22Rv1 (cell line): ENCODE measurements around the gene OBI1.

Experiments used
- H3K27ac ChIP-seq: fragments of 450-650 bp; 2 replicates; pipeline ENCODE4 v1.5.1; 2017
- CTCF ChIP-seq: fragments of 450-650 bp; IDR thresholded peaks from 2 replicates; pipeline ENCODE4 v1.5.1; 2017; ENCODE audit warnings: mild to moderate bottlenecking
- ZFX ChIP-seq: fragments of 450-650 bp; IDR thresholded peaks from 2 replicates; pipeline ENCODE4 v1.6.1; 2017; ENCODE audit warnings: antibody characterized with exemption, borderline replicate concordance

The OBI1 gene

DNA sequence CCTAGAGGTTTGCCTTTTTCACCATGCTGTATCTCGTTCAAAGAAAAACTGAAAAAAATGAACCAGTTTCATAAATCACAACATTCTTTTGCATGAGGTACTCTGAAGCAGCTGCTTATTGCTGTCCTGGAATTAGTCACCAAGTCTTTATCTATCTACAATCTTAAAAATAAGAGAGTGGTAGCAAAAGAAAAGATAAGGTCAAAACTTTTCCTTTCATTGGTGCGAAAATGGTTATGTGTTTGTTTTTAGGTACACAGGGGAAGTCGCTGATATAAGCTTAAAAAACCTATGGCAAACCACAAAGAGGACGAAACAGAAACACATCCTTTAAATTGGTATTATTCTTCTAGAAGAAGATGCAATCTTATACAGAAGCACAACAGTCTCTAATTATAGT lies 20.7 kb downstream of the OBI1 start:
- TF ChIP-seq CTCF (no peak), ZFX (no peak)
- H3K27ac ChIP-seq: no peak overlapping the region

GRCh38 chr13:78636495-78636894 lies 22.5 kb downstream of the OBI1 start:
- TF ChIP-seq ZFX: no peak
- TF ChIP-seq CTCF: no peak
- H3K27ac ChIP-seq: no peak overlapping the region

GRCh38 chr13:78632996-78633395 lies 26.0 kb downstream of the OBI1 start:
- no peak overlapping the region for H3K27ac ChIP-seq
- TF ChIP-seq CTCF: no peak
- TF ChIP-seq ZFX: no peak

GRCh38 chr13:78631077-78631476 lies 27.9 kb downstream of the OBI1 start:
- no peak overlapping the region for H3K27ac ChIP-seq
- TF ChIP-seq ZFX: no peak
- no peak for TF ChIP-seq CTCF

DNA sequence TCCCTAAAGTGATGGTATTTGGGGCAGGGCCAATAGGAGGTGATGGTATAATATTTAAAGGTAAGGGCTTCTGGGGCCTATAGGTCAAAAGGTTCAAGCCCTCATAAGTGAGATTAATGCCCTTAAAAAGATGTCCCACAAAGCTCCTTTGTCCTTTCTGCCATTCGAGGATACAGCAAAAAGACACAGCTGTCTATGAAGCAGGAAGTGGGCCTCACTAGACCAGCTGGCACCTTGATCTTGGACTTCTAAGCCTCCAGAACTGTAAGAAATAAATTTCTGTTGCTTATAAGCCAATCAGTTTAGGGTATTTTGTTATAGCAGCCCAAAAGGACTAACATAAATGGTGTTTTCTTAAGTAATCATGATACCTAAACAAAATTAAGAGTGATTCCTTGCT lies 28.4 kb downstream of the OBI1 start:
- H3K27ac ChIP-seq: no peak overlapping the region
- TF ChIP-seq CTCF (no peak), ZFX (no peak)

- TF ChIP-seq CTCF (no peak), ZFX (no peak)
- H3K27ac ChIP-seq: no peak overlapping the region
These were observed 33.6 kb downstream of the OBI1 start for GRCh38 chr13:78625384-78625783.

DNA sequence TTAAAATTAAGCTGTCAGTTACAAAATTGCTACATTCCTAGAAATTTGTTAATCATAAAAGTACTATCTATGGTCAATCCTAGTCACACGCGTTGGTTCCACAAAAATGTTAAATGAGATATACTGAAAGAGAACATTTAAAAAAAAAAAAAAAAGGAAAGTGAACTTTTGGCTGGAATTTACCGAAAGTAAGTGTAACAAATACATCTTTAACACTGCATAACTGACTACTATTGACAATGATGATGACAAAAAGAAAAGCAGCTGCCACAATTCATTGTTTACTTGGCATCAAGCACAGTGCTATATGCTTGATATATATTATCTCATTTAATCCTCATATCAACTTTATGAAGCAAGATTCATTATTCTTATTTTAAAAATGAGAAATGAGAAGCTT lies 35.8 kb downstream of the OBI1 start:
- no peak overlapping the region for H3K27ac ChIP-seq
- TF ChIP-seq ZFX (no peak), CTCF (no peak)
